Measurements from ENCODE around the gene PFN4. TPM values are rescaled to one million over a fixed set of nuclear protein-coding genes. Genes with fewer than 3 reads are reported as not detected.

PFN4 gene
- total and polyA plus RNA-seq, 2 of the 4 experiments (the other 2 are of a cell fraction): 0.36 to 0.48 TPM

DNA sequence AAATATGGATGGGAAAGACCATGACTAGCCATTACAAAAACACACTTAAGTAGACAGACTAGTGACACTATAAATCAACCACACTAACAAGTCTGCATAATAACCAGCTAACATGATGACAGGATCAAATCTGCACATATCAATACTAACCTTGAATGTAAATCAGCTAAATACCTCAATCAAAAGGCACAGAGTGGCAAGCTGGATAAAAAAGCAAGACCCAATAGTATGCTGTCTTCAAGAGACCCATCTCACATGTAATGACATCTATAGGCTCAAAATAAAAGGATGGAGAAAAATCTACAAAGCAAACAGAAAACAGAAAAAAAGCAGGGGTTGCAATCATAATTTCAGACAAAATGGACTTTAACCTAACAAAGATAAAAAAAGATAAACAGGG, 16.3 kb downstream of the PFN4 start:
- dilution Hi-C loops (cut with HindIII; ENCODE audit: low sequenced_read_pairs, unreplicated experiment): no loop called here
- BruUV-seq (replicated peaks): no TSS peak
- H3K36me3 ChIP-seq (ENCODE audit: control insufficient read depth, insufficient read depth, low read length): 0 out of 2 replicates have a peak, but pooled peaks cover 2% of the 10 kb centered on the region
- no peak overlapping the region for H3K56ac ChIP-seq (ENCODE audit: extremely low read depth, insufficient read depth, low read length)
- H3K9ac ChIP-seq (ENCODE audit: low read depth, low read length): no peak overlapping the region
- no peak overlapping the region for H3K4ac ChIP-seq (ENCODE audit: low read depth, low read length)
- H3K27ac ChIP-seq (ENCODE audit: insufficient read depth, low read length): no peak overlapping the region
- H3K9me1 ChIP-seq (ENCODE audit: insufficient read depth, low read length): no peaks in the 10 kb centered on the region
- no peaks in the 10 kb centered on the region for H3K4me1 ChIP-seq (ENCODE audit: control insufficient read depth, insufficient read depth, low read length)
- H4K20me1 ChIP-seq (ENCODE audit: insufficient read depth, low read length): no peaks in the 10 kb centered on the region
- no peak for DNase-seq
- no peak overlapping the region for H2AK5ac ChIP-seq (ENCODE audit: low read depth, low read length)
- H3K4me2 ChIP-seq (ENCODE audit: low read depth, low read length): no peak overlapping the region
- H4K8ac ChIP-seq (ENCODE audit: low read depth in 2 of 2, low read length in 2 of 2): no peak overlapping the region
- H2AK9ac ChIP-seq (replicated peaks; ENCODE audit: low read depth, low read length, poor library complexity): no peak overlapping the region
- no peak overlapping the region for H3K14ac ChIP-seq (replicated peaks; ENCODE audit: low read depth, low read length)
- H3K18ac ChIP-seq (ENCODE audit: low read depth, low read length): no peak overlapping the region
- intact Hi-C loops (cut with micrococcal nuclease): no loop called here
- H3K4me3 ChIP-seq (ENCODE audit: insufficient read depth, low read depth, low read length): no peak overlapping the region
- no peaks in the 10 kb centered on the region for H3K79me1 ChIP-seq (ENCODE audit: low read depth in 1 of 2, low read length in 2 of 2)
- no peak for ATAC-seq (ENCODE audit: low read depth)
- no peak overlapping the region for H3K23ac ChIP-seq (ENCODE audit: low read depth, low read length)
- TF ChIP-seq NFE2L2 (IDR thresholded peaks at IDR 0.05; ENCODE audit: low read depth, low read length) (no peak), MXI1 (IDR thresholded peaks at IDR 0.05; ENCODE audit: borderline replicate concordance, low read depth, low read length) (no peak), SMC3 (IDR thresholded peaks at IDR 0.05; ENCODE audit: low read depth, low read length) (no peak), RAD21 (IDR thresholded peaks at IDR 0.05; ENCODE audit: low read length) (no peak), RFX5 (IDR thresholded peaks at IDR 0.05; ENCODE audit: low read depth, low read length) (no peak), CHD1 (IDR thresholded peaks at IDR 0.05; ENCODE audit: low read depth, low read length) (no peak), CEBPB (IDR thresholded peaks at IDR 0.05; ENCODE audit: low read depth, low read length) (no peak), FOS (IDR thresholded peaks at IDR 0.05; ENCODE audit: low read depth, low read length) (no peak), MAFK (IDR thresholded peaks at IDR 0.05; ENCODE audit: low read depth, low read length) (no peak), RCOR1 (IDR thresholded peaks at IDR 0.05; ENCODE audit: insufficient replicate concordance, low read length) (no peak), BHLHE40 (IDR thresholded peaks at IDR 0.05; ENCODE audit: low read depth, low read length) (no peak), MAZ (IDR thresholded peaks at IDR 0.05; ENCODE audit: borderline replicate concordance, low read depth, low read length) (no peak), POLR2A (IDR thresholded peaks at IDR 0.05; ENCODE audit: low read depth, low read length) (no peak)
- TF ChIP-seq, protein P1, sequence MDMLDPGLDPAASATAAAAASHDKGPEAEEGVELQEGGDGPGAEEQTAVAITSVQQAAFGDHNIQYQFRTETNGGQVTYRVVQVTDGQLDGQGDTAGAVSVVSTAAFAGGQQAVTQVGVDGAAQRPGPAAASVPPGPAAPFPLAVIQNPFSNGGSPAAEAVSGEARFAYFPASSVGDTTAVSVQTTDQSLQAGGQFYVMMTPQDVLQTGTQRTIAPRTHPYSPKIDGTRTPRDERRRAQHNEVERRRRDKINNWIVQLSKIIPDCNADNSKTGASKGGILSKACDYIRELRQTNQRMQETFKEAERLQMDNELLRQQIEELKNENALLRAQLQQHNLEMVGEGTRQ (IDR thresholded peaks at IDR 0.05; ENCODE audit: low read depth, low read length): no peak
- TF ChIP-seq, protein P2, sequence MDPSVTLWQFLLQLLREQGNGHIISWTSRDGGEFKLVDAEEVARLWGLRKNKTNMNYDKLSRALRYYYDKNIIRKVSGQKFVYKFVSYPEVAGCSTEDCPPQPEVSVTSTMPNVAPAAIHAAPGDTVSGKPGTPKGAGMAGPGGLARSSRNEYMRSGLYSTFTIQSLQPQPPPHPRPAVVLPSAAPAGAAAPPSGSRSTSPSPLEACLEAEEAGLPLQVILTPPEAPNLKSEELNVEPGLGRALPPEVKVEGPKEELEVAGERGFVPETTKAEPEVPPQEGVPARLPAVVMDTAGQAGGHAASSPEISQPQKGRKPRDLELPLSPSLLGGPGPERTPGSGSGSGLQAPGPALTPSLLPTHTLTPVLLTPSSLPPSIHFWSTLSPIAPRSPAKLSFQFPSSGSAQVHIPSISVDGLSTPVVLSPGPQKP (IDR thresholded peaks at IDR 0.05; ENCODE audit: borderline replicate concordance, low read depth, low read length): no peak
- ChIA-PET CTCF (no interaction called here), POLR2A (ENCODE audit: unreplicated experiment) (no interaction called here)
- H2AFZ ChIP-seq (replicated peaks; ENCODE audit: low read length, poor library complexity): no peak overlapping the region
- H2BK5ac ChIP-seq (ENCODE audit: low read depth, low read length, poor library complexity, severe bottlenecking): no peak overlapping the region
- no peak overlapping the region for H2BK20ac ChIP-seq (ENCODE audit: low read depth, low read length)
- no peak overlapping the region for H4K5ac ChIP-seq (ENCODE audit: low read depth, low read length)
- H2BK15ac ChIP-seq (ENCODE audit: low read depth, low read length): no peak overlapping the region
- no peaks in the 10 kb centered on the region; the same call in 1 of the 2 replicates for H3K9me3 ChIP-seq (ENCODE audit: control insufficient read depth, insufficient read depth, low read length)
- no peak overlapping the region for H2BK120ac ChIP-seq (ENCODE audit: low read depth, low read length)
- no peak overlapping the region for H4K91ac ChIP-seq (ENCODE audit: insufficient read depth, low read depth, low read length)
- in situ Hi-C loops (cut with MboI; ENCODE audit: low sequenced_read_pairs): no loop called here
- H3K27me3 ChIP-seq (ENCODE audit: control insufficient read depth, insufficient read depth, low read length): no peaks in the 10 kb centered on the region
